ENCODE measurements around the gene POC1A.

GRCh38 chr3:52155912-52156311 is 1.7 kb upstream of the POC1A start:
- no peak for TF ChIP-seq POLR2A (IDR thresholded peaks at IDR 0.05)
- TF ChIP-seq CTCF (IDR thresholded peaks at IDR 0.05 in 8 of 11, conservative IDR thresholded peaks at IDR 0.05 in 3 of 11), result no peak
- TF ChIP-seq POLR2AphosphoS5 (IDR thresholded peaks at IDR 0.05), result no peak
